Measurements from ENCODE around the gene PAM.

GRCh38 chr5:102770803-102771202, 15.7 kb downstream of the PAM start:
- TF ChIP-seq CTCF (IDR thresholded peaks at IDR 0.05 in 4 of 5, conservative IDR thresholded peaks at IDR 0.05 in 1 of 5) (no peak), POLR2A (IDR thresholded peaks at IDR 0.05) (no peak)
